ENCODE results near the gene SPHK2.

The SPHK2 gene

DNA sequence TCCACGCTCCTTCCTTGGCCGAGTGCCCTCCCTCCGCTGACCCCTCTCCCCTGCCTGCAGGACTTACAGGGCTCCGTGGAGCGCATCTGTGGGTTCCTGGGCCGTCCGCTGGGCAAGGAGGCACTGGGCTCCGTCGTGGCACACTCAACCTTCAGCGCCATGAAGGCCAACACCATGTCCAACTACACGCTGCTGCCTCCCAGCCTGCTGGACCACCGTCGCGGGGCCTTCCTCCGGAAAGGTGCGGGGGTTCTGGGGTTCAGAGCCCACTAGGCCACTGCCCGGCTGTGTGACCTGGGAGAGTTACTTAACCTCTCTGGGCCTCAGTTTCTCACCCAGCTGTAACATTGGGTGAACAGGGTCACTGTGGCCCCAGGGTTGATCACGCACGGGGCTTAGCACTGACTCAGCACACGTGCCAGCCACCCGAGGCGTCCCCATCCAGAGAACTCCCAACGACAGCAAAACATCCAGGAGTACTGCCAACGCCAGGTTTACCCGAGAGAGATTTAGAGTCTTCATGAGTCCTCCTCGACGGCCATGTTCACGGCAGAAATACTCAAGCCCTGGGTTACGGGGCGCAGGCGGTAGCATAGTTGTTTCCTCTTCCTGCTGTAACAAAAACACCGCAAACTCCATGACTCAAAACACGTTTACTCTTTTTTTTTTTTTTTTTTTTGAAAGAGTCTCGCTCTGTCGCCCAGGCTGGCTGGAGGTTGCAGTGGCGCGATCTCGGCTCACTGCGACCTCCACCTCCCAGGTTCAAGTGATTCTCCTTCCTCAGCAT is 22.4 kb upstream of the SPHK2 start:
- TF ChIP-seq, protein P1, sequence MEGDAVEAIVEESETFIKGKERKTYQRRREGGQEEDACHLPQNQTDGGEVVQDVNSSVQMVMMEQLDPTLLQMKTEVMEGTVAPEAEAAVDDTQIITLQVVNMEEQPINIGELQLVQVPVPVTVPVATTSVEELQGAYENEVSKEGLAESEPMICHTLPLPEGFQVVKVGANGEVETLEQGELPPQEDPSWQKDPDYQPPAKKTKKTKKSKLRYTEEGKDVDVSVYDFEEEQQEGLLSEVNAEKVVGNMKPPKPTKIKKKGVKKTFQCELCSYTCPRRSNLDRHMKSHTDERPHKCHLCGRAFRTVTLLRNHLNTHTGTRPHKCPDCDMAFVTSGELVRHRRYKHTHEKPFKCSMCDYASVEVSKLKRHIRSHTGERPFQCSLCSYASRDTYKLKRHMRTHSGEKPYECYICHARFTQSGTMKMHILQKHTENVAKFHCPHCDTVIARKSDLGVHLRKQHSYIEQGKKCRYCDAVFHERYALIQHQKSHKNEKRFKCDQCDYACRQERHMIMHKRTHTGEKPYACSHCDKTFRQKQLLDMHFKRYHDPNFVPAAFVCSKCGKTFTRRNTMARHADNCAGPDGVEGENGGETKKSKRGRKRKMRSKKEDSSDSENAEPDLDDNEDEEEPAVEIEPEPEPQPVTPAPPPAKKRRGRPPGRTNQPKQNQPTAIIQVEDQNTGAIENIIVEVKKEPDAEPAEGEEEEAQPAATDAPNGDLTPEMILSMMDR (IDR thresholded peaks at IDR 0.05; ENCODE audit: extremely low read depth, missing control alignments): no peak
- DNase-seq (ENCODE audit: low spot score): no peak

DNA sequence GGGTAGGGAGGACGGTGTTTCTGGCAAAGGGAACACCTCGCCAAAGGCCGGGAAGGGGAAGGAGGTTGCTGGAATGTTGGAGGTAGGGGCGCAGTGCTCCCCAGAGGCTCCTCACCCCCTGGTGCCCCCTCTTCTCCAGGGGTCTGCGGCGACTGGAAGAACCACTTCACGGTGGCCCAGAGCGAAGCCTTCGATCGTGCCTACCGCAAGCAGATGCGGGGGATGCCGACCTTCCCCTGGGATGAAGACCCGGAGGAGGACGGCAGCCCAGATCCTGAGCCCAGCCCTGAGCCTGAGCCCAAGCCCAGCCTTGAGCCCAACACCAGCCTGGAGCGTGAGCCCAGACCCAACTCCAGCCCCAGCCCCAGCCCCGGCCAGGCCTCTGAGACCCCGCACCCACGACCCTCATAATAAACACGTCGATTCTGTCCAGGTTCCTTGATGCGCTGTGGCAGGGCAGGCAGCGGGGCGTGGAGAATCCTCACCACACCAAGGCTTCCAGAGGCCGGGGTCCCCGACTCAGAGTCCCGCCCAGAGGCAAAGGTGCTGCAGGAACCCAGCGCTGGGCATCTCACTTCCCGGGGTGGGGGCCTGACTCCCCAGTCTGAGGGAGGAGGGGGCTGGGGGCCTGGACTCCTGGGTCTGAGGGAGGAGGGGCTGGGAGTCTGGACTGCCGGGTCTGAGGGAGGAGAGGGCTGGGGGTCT is 20.2 kb upstream of the SPHK2 start:
- TF ChIP-seq, protein P1 (IDR thresholded peaks at IDR 0.05; ENCODE audit: extremely low read depth, missing control alignments): no peak
- DNase-seq (ENCODE audit: low spot score): no peak

DNA sequence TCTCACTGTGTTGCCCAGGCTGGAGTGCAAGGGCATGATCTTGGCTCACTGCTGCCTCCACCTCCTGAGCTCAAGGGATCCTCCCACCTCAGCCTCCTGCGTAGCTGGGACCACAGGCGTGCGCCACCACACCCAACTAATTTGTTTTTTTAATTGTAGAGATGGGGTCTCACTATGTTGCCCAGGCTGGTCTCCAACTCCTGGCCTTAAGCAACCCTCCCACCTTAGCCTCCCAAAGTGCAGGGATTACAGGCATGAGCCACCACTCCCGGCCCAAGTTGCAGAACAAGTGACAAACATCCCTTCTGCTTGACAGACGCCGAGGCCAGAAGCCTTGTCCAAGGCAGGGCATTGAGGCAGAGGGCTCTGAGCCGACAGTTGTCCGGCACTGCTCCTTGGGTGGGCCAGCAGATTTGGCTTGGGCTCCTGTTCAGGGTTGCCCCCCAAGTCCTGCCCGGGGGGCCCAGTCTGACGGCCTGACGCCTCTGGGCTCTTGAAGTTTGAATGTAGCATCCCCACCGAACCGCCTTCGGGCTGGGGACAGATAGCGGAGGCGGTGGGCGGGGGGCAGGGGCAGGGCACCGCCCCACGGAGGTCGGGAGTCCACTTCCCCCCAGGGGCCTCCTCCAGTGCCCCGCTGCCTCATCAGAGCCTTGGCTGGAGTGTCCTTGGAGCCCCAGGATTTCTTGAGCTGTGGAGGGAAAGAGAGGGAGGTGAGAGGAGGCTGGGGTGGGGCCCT is 18.5 kb upstream of the SPHK2 start:
- TF ChIP-seq, protein P1 (IDR thresholded peaks at IDR 0.05; ENCODE audit: extremely low read depth, missing control alignments): no peak
- DNase-seq (ENCODE audit: low spot score): no peak

DNA sequence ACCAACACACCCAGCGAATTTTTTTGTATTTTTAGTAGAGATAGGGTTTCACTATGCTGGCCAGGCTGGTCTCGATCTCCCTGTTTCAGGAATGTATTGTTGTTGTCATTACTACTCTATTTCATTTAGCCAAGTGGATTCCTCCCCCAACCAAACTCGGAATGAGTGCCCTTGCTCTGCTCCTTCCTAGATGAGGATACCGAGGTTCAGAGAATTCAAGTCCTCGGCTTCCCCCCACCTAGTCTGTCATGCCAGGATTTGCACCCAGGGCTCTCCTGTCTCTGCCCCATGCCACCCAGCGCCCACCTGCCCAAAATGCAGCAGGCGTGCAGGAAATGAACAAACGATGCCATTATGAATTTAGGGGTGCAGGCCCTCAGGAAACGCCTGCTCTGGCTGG is 16.3 kb upstream of the SPHK2 start:
- no peak for DNase-seq (ENCODE audit: low spot score)
- TF ChIP-seq, protein P1 (IDR thresholded peaks at IDR 0.05; ENCODE audit: extremely low read depth, missing control alignments): no peak

DNA sequence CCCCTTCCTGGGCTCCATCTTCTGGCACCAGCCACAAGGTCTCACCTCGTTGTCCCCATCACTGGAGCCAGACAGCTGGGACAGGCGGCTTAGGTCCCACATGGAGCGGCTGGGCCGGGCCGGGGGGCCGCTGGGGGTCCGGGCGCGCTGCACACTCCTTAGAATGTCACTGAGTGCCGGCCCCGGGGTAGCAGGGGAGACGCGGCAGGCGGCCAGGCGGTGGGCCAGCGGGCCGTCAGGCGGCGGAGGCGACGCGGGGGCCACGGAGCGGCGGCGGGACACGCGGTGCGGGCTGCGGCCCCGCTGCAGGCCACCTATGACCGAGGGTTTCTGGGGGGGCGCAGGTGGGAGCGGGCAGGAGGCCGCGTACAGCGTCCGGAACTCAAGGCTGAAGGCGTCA is 15.9 kb upstream of the SPHK2 start:
- no peak for DNase-seq (ENCODE audit: low spot score)
- TF ChIP-seq, protein P1 (IDR thresholded peaks at IDR 0.05; ENCODE audit: extremely low read depth, missing control alignments): no peak

DNA sequence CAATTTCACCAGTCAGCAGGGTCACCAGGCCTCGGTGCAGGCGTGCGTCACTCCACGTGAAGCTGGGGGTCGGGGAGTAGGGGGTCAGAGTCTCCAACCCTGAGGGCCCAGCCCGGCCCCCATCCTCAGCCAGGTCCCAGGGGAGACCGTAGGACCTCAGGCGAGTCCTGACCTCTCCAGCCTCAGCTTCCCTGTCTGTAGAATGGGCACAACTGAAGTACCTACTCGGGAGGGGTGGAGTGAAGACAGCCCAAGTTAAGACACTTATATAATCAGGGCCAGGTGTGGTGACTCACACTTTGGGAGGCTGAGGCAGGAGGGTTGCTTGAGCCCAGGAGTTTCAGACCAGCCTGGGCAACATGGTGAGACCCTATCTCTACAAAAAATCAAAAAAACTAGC is 15.5 kb upstream of the SPHK2 start:
- DNase-seq (ENCODE audit: low spot score): no peak
- TF ChIP-seq, protein P1 (IDR thresholded peaks at IDR 0.05; ENCODE audit: extremely low read depth, missing control alignments): no peak
